Fibroblast of lung (primary cell): ENCODE data around the gene ABR. TPM values are rescaled to one million over a fixed set of nuclear protein-coding genes. Genes with fewer than 3 reads are reported as not detected.

Experiments used
- DNase-seq, 2 donors: peaks; one replicate each; pipeline versions ENCODE4 v3.0.0 to v3.0.0-alpha.2; 2010; ENCODE audit warnings: low read depth in 2 of 2
- H2AFZ ChIP-seq: 2 replicates; pipeline ENCODE4 v1.5.1; 2012; ENCODE audit warnings: low read length, control low read depth, inconsistent platforms
- H3K27ac ChIP-seq: 2 replicates; pipeline ENCODE4 v1.5.1; 2011; ENCODE audit warnings: low read length, control low read depth; ENCODE audit not compliant: insufficient read depth
- H3K27me3 ChIP-seq: 2 replicates; pipeline ENCODE4 v1.5.1; 2011; ENCODE audit warnings: mild to moderate bottlenecking, low read length; ENCODE audit not compliant: control insufficient read depth, insufficient read depth
- H3K36me3 ChIP-seq: 2 replicates; pipeline ENCODE4 v1.5.1; 2011; ENCODE audit warnings: low read length; ENCODE audit not compliant: control insufficient read depth, insufficient read depth
- H3K4me1 ChIP-seq: 2 replicates; pipeline ENCODE4 v1.5.1; 2011; ENCODE audit warnings: low read length; ENCODE audit not compliant: control insufficient read depth, insufficient read depth; ENCODE audit errors: extremely low read depth
- H3K4me2 ChIP-seq: 2 replicates; pipeline ENCODE4 v1.5.1; 2011; ENCODE audit warnings: low read length, control low read depth; ENCODE audit not compliant: insufficient read depth; ENCODE audit errors: extremely low read depth
- H3K4me3 ChIP-seq, 4 experiments: fragments of 200-600 bp in 1 of 4; sonication (generic) in 1 of 4; replicated peaks in 1 of 4; 2 replicates each; pipeline ENCODE4 v1.5.1; 2011 to 2016; ENCODE audit warnings: low read length in 4 of 4, low read depth in 3 of 4, mild to moderate bottlenecking in 3 of 4, control low read depth in 2 of 4, inconsistent platforms in 1 of 4, mixed read lengths in 1 of 4; ENCODE audit not compliant: insufficient read depth in 1 of 4; ENCODE audit errors: control extremely low read depth in 1 of 4
- H3K79me2 ChIP-seq: 2 replicates; pipeline ENCODE4 v1.5.1; 2012; ENCODE audit warnings: mild to moderate bottlenecking, low read length, inconsistent platforms; ENCODE audit not compliant: control insufficient read depth, insufficient read depth
- H3K9ac ChIP-seq: 2 replicates; pipeline ENCODE4 v1.5.1; 2011; ENCODE audit warnings: mild to moderate bottlenecking, low read length, control low read depth; ENCODE audit not compliant: insufficient read depth
- H3K9me3 ChIP-seq: 2 replicates; pipeline ENCODE4 v1.5.1; 2012; ENCODE audit warnings: low read depth, low read length; ENCODE audit not compliant: control insufficient read depth, insufficient read depth
- H4K20me1 ChIP-seq: 2 replicates; pipeline ENCODE4 v1.5.1; 2011; ENCODE audit warnings: low read length; ENCODE audit not compliant: control insufficient read depth, insufficient read depth; ENCODE audit errors: extremely low read depth
- CTCF ChIP-seq, 2 donors: IDR thresholded peaks in 1 of 2; conservative IDR thresholded peaks in 1 of 2; 1 replicate in 1 of 2; 2 replicates in 1 of 2; pipeline ENCODE4 v1.5.1; 2011 to 2012; ENCODE audit warnings: low read length in 2 of 2, control low read depth in 1 of 2, inconsistent platforms in 1 of 2, low read depth in 1 of 2, mild to moderate bottlenecking in 1 of 2
- EZH2 ChIP-seq: IDR thresholded peaks from 2 replicates; pipeline ENCODE4 v1.5.1; 2012; ENCODE audit warnings: low read length, control low read depth, mild to moderate bottlenecking; ENCODE audit errors: missing control alignments
- polyA plus RNA-seq, 2 donors: library from polyadenylated mRNA; depleted of rRNA in 1 of 2; stranded (reverse) in 1 of 2; unstranded in 1 of 2; fragments of >200 nt; gene quantifications; 2 replicates each; pipeline ENCODE4 v1.2.1, GENCODE V29; 2011 to 2012; ENCODE audit warnings: missing spikeins in 1 of 2
- total RNA-seq: library from RNA; depleted of rRNA; stranded (reverse); fragments of >200 nt; gene quantifications from 2 replicates; pipeline ENCODE4 v1.2.1, GENCODE V29; 2014

The ABR gene
- total and polyA plus RNA-seq, 2 donors (not counting 1 experiment from before 2014, with no cell fraction given) = 43.7 to 84.7 TPM

- H3K27me3 ChIP-seq = no peaks in the 10 kb centered on the region
- no peaks in the 10 kb centered on the region for H4K20me1 ChIP-seq
- no peak overlapping the region for H3K4me2 ChIP-seq
- no peaks in the 10 kb centered on the region for H3K9me3 ChIP-seq
- H3K4me3 ChIP-seq = no peak overlapping the region
- no peaks in the 10 kb centered on the region for H3K79me2 ChIP-seq
- TF ChIP-seq CTCF (conservative IDR thresholded peaks at IDR 0.05 in 1 of 2, IDR thresholded peaks at IDR 0.05 in 1 of 2; ENCODE audit: low read depth in 1 of 2, low read length in 2 of 2) (no peak), EZH2 (no peak)
- no peaks in the 10 kb centered on the region for H3K36me3 ChIP-seq
- H2AFZ ChIP-seq = no peak overlapping the region
- H3K9ac ChIP-seq = no peak overlapping the region
- H3K27ac ChIP-seq = no peak overlapping the region
- DNase-seq = no peak
- H3K4me1 ChIP-seq = peaks cover 2% of the 10 kb centered on the region
Observed at GRCh38 chr17:1180958-1181752, 1.4 kb upstream of the ABR start.

DNA sequence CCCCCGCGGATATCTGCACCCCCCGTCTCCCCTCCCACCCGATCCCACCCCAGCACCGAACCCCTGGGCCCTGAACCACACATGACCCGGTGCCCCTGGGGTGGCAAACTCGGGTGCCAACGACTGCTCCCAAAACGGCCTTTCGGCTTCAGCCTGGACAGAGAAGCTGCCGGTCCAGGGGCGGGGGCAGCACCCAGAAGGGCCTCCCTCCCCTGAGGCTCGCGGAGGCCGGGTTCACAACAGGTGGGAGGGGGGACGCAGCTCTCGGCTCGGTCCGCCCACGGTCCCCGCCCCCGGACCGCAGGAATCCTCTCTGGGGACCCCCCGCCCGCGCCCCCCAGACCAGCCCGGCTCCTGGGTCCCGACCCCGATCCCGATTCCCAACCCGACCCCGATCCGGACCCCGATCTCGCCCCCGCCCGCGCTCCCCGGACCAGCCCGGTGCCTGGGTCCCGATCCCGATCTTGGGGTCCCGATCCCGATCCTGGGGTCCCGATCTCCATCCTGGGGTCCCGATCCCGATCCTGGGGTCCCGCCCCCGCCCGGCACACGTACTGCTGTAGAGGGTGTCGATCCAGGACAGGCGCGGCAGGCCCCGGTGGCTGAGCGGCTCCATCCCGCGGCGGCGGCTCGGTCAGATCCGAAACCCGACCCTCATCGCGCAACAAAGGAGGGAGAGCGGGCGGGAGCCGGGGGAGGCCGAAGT lies 516 bp downstream of the ABR start:
- Histone ChIP-seq H3K4me1 (no peaks in the 10 kb centered on the region), H3K36me3 (no peaks in the 10 kb centered on the region), H2AFZ (no peak overlapping the region), H3K79me2 (no peaks in the 10 kb centered on the region), H3K27me3 (no peaks in the 10 kb centered on the region), H4K20me1 (no peaks in the 10 kb centered on the region), H3K9me3 (no peaks in the 10 kb centered on the region), H3K9ac (peak overlapping the region; percentile 79), H3K4me2 (peak overlapping the region; percentile 69), H3K4me3 (peak overlapping the region; percentile 53 to 80 (median 65)), H3K27ac (no peak overlapping the region)
- peak in 1 of 2 donors; percentile 21 for DNase-seq
- TF ChIP-seq CTCF (conservative IDR thresholded peaks at IDR 0.05 in 1 of 2, IDR thresholded peaks at IDR 0.05 in 1 of 2; ENCODE audit: low read depth in 1 of 2, low read length in 2 of 2) (no peak), EZH2 (no peak)

DNA sequence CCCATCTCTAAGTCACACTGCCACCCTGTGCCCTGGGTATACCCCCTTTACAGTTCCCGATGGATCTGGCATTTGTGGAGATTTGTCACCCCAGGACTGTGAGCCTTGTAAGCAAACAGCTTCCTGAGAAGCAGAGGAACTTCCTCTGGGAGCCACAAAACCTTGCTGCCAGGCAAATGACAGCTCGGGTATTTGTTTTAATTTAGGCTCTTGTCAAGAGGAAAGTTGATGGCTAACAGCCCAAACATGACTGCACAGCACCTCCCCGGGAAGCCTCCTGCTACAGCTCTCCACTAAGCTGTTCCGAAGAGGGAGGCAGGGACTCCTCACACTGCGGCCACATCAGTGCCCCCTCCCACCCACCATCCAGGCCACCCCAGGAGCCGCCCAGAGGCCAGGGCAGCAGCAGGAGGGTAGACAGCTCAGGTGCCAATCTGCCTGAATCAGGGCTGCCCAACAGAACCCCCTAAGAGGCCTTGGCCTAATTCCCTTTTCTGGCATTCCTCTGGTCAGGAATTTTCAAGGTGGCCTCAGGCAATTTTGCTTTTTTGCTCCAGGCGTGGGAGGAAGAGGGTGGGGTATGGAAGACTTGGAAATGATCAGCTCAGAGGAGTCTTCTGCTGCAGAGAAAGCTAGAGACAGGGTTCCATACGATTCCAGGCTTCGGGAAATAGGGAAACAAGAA lies 2.6 kb downstream of the ABR start:
- TF ChIP-seq EZH2 = no peak
- TF ChIP-seq CTCF (conservative IDR thresholded peaks at IDR 0.05 in 1 of 2, IDR thresholded peaks at IDR 0.05 in 1 of 2; ENCODE audit: low read depth in 1 of 2, low read length in 2 of 2) = no peak
- Histone ChIP-seq H3K79me2 (no peaks in the 10 kb centered on the region), H3K4me2 (no peak overlapping the region), H2AFZ (no peak overlapping the region), H3K4me3 (peak overlapping the region in 1 of 4 experiments; percentile 10), H4K20me1 (no peaks in the 10 kb centered on the region), H3K27me3 (no peaks in the 10 kb centered on the region), H3K9ac (no peak overlapping the region), H3K4me1 (no peaks in the 10 kb centered on the region), H3K9me3 (no peaks in the 10 kb centered on the region), H3K36me3 (no peaks in the 10 kb centered on the region), H3K27ac (no peak overlapping the region)
- peak; percentile 25 to 70 for DNase-seq
